Right kidney (tissue), 1 donor: ENCODE measurements around the gene IL19.
"Not testable (repeated sequence)": the region's sequence is repeated elsewhere in the genome, so short reads cannot be mapped to it uniquely, and the experiment has no call there.

Experiments used
- DNase-seq: peaks from one replicate; pipeline ENCODE4 v3.0.0-alpha.2; 2016

IL19 gene

DNA sequence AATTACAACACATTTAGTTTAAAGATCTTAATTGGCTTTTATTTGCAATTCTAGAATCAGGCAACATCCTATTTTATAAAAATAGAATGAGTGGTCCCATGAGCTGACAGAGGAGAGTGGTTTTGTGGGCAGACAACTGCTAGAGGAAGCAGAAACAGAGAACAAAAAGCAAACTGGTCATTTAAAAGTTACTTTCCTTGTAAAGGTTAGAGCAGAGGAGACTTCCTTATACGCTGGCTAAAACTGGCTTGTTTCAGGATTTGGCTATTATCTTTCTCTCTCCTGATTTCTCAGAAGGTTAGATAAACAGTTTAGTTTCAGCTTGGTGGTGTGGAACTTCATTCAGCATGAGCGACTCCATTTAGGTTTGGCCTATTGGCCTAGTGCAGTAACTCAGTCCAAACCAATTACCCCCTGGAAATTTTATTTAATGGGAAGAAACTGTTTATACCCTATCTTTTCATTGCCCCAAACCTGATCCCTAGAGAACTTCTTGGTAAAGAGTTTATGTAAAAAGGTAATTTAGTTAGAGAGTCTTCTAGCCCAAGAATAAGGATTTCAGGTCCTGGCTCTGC lies 62.6 kb downstream of the IL19 start:
- no peak for DNase-seq

DNA sequence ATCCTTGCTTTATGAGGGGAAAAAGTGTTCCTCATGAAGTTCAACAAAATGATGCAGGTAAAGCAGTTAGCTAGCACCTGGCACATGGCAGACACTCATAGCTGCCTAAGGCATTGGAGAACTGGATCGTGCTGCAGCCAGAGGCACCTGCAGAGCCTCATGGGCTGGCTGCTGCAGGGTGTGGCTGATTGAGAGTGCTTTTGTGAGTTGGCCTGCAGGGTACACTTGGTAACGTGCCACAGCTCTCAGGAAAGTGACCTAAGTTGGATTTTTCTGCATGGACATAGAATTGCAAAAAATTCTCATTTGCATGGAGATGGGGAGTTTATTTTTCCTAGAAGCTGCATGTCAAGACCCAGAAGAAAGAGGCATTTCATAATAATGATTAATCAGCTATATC lies 63.2 kb downstream of the IL19 start:
- no peak for DNase-seq

DNA sequence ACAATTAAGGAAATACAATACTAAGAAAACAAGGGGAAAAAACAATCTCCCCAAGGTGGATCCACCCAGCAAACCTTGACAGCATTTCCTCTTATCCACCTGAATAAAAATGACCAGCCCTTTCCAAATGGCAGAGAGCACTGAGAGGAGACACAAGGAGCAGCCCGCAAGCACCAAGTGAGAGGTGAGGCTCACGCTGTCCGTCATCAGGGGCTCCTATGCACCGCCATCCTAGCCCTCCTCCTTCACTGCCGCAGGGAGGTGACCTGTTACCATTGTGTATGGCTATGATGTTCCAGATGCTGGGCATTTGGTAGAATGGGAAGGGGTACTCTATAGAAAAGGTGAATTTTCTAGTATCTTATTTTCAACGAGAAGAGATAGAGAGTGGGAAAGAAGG lies 63.6 kb downstream of the IL19 start:
- no peak for DNase-seq

- DNase-seq, result no peak
Measured at GRCh38 chr1:206834711-206835110, 64.1 kb downstream of the IL19 start.

DNA sequence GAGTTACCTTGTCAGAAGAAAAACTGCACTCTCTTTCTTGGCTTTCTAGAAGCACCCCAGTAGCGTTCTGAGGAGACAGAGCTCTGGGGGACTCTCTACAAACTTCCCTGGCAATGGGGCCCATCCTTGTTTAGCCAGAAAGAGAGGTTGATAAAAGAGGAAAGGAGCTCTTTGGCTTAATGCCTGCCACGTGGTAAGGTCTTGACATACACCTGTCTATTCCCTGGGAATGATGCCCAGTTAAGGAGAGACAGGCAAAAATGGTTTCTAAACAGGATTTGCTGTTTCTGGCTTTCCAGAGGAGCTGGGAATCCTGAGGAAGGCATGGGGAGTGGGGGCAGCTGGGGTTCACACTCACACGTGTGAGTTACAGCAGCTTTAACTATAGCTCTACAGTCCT lies 64.6 kb downstream of the IL19 start:
- DNase-seq, result no peak

DNA sequence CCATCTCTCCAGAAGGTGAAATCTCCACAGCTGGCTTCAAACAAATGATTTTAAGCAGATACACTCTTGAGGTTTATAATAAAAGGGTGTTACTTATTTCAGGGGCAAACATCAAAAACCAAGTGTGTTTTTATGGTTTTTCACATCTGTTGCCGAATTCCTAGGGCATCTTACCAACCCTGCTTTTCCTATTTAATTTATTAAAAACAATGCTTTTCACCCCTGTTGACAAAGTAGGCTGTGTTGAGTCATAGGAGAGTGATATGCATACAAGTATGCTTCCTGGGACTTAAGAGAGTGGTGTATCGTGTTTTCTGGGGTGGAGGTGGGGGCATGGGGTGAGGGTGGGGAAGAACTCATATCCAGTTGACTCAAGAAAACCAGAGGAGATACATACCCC lies 65.5 kb downstream of the IL19 start:
- DNase-seq, result no peak

DNA sequence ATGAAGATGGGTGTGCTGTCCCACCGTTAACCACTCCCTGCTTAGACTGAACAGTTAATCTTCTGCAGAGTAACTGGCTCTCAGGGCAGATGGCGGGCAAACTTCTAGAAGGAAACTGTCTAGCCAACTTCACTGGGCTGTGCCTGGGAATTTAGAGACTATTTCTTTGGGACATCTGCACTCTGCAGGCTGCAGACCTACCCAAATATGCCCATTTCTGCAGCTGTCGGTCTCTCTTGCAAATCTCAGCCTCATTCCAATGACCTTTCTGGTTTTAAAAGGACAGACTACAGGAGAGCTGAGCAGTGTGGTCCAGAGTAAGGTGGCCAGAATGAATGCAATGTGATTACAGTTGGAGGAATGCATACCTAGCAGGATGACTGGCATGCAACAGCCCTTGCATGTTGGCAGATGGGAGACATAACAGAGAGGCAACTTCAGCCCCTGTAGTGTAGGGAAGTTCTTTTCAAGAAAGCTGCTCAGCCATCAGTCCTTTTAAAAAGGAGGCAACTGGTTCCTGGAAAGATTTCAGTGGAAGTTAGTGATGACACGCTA lies 68.5 kb downstream of the IL19 start:
- DNase-seq, result no peak

DNA sequence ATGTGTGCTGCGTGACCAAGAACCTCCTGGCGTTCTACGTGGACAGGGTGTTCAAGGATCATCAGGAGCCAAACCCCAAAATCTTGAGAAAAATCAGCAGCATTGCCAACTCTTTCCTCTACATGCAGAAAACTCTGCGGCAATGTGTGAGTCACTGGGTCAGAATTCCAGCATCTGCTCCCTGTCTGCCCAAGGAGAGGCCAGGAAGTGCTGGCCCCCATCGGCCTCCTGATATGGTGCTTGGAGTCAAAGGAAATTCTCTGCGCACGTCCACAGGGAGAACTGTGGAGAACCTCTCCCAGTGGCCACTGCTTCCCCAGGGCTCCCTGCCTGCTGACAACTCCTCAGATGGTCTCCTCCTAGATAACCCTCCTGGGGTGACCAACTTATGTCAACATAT lies 69.3 kb downstream of the IL19 start:
- no peak for DNase-seq

- no peak for DNase-seq
Measured at GRCh38 chr1:206841609-206842323, 71.2 kb downstream of the IL19 start.

- DNase-seq, result no peak
Measured at GRCh38 chr1:206842854-206843253, 72.3 kb downstream of the IL19 start.

DNA sequence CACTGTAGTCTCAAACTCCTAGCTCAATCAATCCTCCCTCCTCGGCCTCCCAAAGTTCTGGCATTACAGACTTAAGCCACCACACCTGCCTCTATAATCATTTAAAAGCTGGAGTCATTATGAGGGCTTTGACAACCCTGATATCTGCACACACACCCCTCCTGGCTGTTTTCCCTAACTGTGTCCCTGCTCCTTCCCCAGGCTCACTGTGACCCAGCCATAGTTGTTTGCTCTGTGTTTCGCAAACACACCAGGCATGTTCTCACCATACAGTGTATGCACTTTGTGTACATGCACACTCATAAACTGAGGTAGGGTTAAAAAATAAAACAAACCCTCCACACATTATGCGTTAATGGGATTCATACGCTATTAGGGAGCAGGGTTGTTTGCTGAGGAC lies 73.1 kb downstream of the IL19 start:
- DNase-seq, result no peak

GRCh38 chr1:206846487-206846886 lies 75.9 kb downstream of the IL19 start:
- DNase-seq, result no peak

DNA sequence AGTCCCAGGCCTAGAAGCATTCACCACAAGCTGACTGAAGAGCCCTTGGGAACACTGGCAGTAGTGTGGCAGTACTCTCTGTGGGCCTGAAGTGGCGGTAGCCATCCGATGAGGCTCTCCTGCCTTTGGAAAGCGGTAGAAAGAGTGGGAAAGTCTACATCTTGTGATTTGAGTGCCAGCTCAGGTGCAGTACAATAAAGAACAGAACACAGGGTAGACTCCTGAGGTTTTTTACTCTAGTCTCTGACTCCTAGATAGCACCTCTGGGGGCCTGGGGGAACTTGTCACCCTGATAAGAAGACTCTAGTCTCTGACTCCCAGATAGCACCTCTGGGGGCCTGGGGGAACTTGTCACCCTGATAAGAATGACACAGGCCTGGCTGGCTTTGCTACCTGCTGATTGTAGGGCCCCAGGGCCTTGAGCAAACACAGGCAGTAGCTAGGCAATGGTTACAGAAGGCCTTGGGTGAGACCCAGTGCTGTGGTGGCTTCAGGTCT lies 76.8 kb downstream of the IL19 start:
- DNase-seq, result no peak

GRCh38 chr1:206847946-206848345 lies 77.4 kb downstream of the IL19 start:
- no peak for DNase-seq

DNA sequence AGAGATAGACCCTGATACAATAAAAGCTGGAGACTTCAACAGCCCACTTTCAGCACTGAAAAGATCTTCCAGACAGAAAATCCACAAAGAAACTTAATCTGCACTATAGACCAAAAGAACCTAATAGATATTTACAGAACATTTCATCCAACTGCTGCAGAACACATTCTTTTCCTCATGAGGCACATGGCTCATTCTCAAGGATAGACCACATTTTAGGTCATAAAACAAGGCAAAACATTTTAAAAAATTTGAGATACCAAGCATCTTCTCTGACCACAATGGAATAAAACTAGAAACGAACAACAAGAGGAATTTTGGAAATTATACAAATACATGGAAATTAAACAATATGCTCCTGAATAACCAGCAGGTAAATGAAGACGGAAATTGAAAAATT lies 79.8 kb downstream of the IL19 start:
- no peak for DNase-seq

DNA sequence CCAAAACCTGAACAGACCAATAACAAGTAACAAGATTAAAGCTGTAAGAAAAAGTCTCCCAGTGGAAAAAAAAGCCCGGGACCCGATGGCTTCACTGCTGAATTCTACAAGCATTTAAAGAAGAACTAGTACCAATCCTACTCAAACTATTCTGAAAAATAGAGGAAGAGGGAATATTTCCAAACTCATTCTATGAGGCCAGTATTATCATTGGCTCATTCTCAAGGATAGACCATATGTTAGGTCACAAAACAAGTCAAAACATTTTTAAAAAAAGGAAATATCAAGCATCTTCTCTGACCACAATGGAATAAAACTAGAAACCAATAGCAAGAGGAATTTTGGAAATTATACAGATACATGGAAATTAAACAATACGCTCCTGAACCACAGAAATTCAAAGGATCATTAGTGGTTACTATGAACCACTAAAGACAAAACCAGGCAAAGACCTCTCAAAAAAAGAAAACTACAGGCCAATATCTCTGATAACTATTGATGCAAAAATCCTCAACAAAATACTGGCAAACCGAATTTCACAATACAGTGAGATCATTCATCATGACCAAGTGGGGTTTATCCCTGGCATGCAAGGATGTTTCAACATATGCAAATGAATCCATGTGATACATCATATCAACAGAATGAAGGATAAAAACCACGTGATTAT lies 80.9 kb downstream of the IL19 start:
- DNase-seq, result no peak

- not testable (repeated sequence) for DNase-seq
Measured at GRCh38 chr1:206852662-206853061, 82.1 kb downstream of the IL19 start.

GRCh38 chr1:206853696-206854095 lies 83.1 kb downstream of the IL19 start:
- not testable (repeated sequence) for DNase-seq

DNA sequence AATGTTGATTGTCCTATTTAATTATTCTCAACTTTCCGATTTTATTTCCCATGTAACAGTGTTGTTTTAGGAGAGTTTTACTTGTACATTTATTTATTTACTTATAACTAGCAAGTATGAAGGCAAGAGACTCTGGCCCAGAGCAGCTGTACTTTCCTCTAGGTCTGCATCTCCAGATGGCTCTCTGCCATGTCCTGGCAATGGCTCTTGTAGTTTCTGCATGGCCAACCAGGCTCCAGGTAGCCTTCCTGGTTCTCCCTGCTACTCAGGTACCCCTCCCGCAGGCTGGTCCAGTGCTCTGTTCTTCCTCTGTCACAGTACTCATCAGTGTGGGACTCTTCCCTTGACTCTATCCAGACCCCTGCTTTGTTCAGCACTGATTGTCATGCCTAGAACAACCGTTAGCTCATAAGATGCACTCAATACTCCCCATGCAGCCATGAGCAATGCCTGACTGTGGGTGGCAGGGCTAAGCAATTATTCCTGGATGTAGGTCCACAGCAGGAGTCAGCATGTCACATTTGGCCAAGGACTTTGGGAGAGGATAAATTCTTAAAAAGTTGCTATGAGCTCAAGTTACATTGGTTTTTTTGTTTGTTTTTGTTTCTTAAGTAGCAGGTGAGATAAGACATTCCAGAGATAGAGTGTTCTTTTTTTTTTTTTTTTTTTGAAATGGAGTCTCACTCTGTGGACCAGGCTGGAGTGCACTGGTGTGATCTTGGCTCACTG lies 84.0 kb downstream of the IL19 start:
- no peak for DNase-seq

- DNase-seq, result no peak
Measured at GRCh38 chr1:206855859-206856258, 85.3 kb downstream of the IL19 start.

DNA sequence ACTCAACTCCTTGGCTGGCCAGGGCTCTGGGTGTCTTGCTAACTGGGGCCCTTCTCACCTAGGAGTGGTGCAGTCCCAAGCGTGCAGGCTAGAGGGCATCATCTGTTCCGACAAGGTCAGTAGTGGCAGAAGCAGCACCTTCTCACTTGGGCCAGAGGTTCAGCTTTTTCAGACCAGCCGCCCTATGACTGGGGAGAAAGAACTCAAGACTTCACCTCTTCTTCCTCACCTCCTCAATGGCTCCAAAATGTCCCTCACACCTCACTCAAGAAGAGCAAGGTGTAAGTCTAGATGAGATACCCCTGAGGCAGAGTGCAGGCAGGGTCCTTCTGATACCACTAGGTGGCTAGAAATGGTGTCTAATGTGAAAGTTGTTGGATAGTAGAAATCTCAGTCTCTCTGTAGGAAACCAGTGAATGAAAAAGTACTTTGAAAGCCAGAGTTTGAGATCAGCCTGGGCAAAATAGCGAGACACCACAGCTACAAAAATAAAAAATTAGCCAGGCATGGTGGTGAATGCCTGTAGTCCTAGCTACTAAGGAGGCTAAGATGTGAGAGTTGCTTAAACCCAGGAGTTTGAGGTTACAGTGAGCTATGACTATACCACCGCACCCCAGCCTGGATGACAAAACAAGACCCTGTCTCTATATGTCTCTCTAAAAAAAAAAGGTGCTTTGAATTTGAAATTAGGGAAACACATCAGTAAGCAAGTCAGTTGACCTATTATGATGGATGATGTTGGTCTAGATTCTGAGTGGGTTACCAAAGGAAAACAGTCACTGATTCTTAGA lies 86.3 kb downstream of the IL19 start:
- DNase-seq, result no peak

DNA sequence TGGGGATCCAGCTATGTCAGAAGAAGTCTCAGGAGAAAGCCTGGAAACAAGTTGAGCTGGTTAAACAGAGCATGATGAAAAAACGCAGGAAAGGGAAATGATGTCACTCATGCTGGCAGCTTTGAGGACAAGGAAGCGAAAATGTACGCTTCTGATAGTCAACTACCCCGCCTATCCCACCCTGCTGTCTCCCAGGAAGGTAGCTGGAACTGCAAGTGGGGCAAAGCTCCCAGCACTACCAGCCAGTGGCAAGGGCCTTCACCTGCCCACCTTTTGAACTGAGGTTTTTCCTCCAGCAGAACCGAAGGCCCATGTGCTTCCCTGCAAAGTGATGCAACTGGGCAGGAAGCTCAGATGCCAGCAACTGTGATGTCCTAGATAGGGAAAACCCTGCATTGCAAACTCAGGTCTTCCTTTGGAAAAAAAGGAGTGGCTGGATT lies 88.5 kb downstream of the IL19 start:
- no peak for DNase-seq
